Mammary epithelial cell (primary cell): ENCODE data around the gene ASPG.

ENCODE experiments used
- CTCF ChIP-seq, 2 donors: IDR thresholded peaks in 1 of 2; conservative IDR thresholded peaks in 1 of 2; 2 replicates each; pipeline ENCODE4 v1.5.1; 2011 to 2012; ENCODE audit warnings: inconsistent platforms in 2 of 2, low read length in 2 of 2, mild to moderate bottlenecking in 2 of 2, control low read depth in 1 of 2, low read depth in 1 of 2; ENCODE audit not compliant: insufficient read depth in 1 of 2; ENCODE audit errors: extremely low read depth in 1 of 2
- EZH2 ChIP-seq: IDR thresholded peaks from 2 replicates; pipeline ENCODE4 v1.6.1; 2012; ENCODE audit warnings: low read length, inconsistent platforms, borderline replicate concordance

- TF ChIP-seq CTCF (conservative IDR thresholded peaks at IDR 0.05 in 1 of 2, IDR thresholded peaks at IDR 0.05 in 1 of 2; ENCODE audit: extremely low read depth in 1 of 2, insufficient read depth in 1 of 2, low read depth in 1 of 2, low read length in 2 of 2) (no peak), EZH2 (no peak)
Observed at GRCh38 chr14:104144453-104144790, 58.9 kb downstream of the ASPG start.
